A549 (cell line): ENCODE data around the gene RABGEF1. TPM values are rescaled to one million over a fixed set of nuclear protein-coding genes. Genes with fewer than 3 reads are reported as not detected.
A peak's percentile ranks its signal among the peaks of the same experiment; 100 is the strongest.

Experiments
- ATAC-seq, 2 experiments: fragments of 200-7000 bp in 1 of 2; fragments of >200 bp in 1 of 2; cut with Nextera tagmentation in 1 of 2; cut with Tn5 transposase in 1 of 2; 3 replicates each; pipeline versions ENCODE4 v1.8.0 to v1.9.1; 2018 to 2020; ENCODE audit warnings: mild to moderate bottlenecking in 1 of 2, moderate library complexity in 1 of 2
- CTCF ChIA-PET: fragments of 300-600 bp; sonication (Branson Sonifier 250); formaldehyde crosslinking; extraction: SDS; loops from one replicate; lab custom pipeline; 2021; ENCODE audit warnings: antibody characterized with exemption, inconsistent platforms; lab: Yijun Ruan, JAX
- POLR2A ChIA-PET: fragments of 350-600 bp; formaldehyde crosslinking; extraction: SDS; loops from one replicate; lab custom pipeline; 2021; ENCODE audit warnings: antibody characterized with exemption, inconsistent platforms; lab: Yijun Ruan, JAX
- DNase-seq, 2 experiments: peaks; one replicate each; pipeline versions ENCODE4 v3.0.0 to v3.0.0-alpha.2; 2011 to 2016; ENCODE audit warnings: low read depth in 1 of 2, low spot score in 1 of 2
- FAIRE-seq: peaks from 2 replicates; lab custom pipeline; 2011; peaks lifted over from hg19 to GRCh38; lab: Jason Lieb, UNC
- H3K27ac ChIP-seq, 2 experiments: fragments of >200 bp; sonication (Bioruptor Twin); formaldehyde crosslinking; 3 replicates each; pipeline ENCODE4 v1.5.1; 2016 to 2017
- H3K4me1 ChIP-seq: fragments of >200 bp; sonication (Bioruptor Twin); formaldehyde crosslinking; 3 replicates; pipeline ENCODE4 v1.6.1; 2016
- H3K4me2 ChIP-seq: fragments of >200 bp; sonication (Bioruptor Twin); formaldehyde crosslinking; 3 replicates; pipeline ENCODE4 v1.6.1; 2016
- H3K4me3 ChIP-seq: fragments of >200 bp; sonication (Bioruptor Twin); formaldehyde crosslinking; 3 replicates; pipeline ENCODE4 v1.5.1; 2016
- H3K9me3 ChIP-seq: fragments of >200 bp; sonication (Bioruptor Twin); formaldehyde crosslinking; 3 replicates; pipeline ENCODE4 v1.6.1; 2016
- ATOH8 ChIP-seq: fragments of 250-450 bp; sonication (Bioruptor Pico); IDR thresholded peaks from 2 replicates; pipeline ENCODE4 v1.5.0; 2020; ENCODE audit warnings: low read depth, mild to moderate bottlenecking, moderate library complexity
- BCL3 ChIP-seq: fragments of >200 bp; sonication (Bioruptor Twin); formaldehyde crosslinking; IDR thresholded peaks from 3 replicates; pipeline ENCODE4 v1.6.1; 2016
- CHD4 ChIP-seq: fragments of 200-600 bp; sonication (generic); IDR thresholded peaks from 2 replicates; pipeline ENCODE4 v1.6.1; 2016; ENCODE audit warnings: antibody characterized with exemption, mild to moderate bottlenecking, borderline replicate concordance
- CTCF ChIP-seq: fragments of >200 bp; sonication (Bioruptor Twin); formaldehyde crosslinking; IDR thresholded peaks from 3 replicates; pipeline ENCODE4 v1.5.1; 2016
- E2F6 ChIP-seq: IDR thresholded peaks from 2 replicates; pipeline ENCODE4 v1.6.1; 2012; ENCODE audit warnings: low read depth, borderline replicate concordance
- JUN ChIP-seq, 2 experiments: fragments of >200 bp; sonication (Bioruptor Twin); formaldehyde crosslinking; IDR thresholded peaks; 2 replicates in 1 of 2; 3 replicates in 1 of 2; pipeline ENCODE4 v1.6.1; 2016 to 2017
- KDM5A ChIP-seq: fragments of 200-600 bp; sonication (generic); IDR thresholded peaks from 2 replicates; pipeline ENCODE4 v1.6.1; 2016; ENCODE audit warnings: antibody characterized with exemption, mild to moderate bottlenecking
- MAFK ChIP-seq: fragments of 450-650 bp; IDR thresholded peaks from 2 replicates; pipeline ENCODE4 v1.6.1; 2014; ENCODE audit not compliant: partially characterized antibody
- MAX ChIP-seq: IDR thresholded peaks from 2 replicates; pipeline ENCODE4 v1.6.1; 2012
- MAZ ChIP-seq: fragments of 150-350 bp; IDR thresholded peaks from 2 replicates; pipeline ENCODE4 v1.6.1; 2014; ENCODE audit warnings: antibody characterized with exemption, low read depth, low read length, borderline replicate concordance
- MYC ChIP-seq: IDR thresholded peaks from 2 replicates; pipeline ENCODE4 v1.6.1; 2012; ENCODE audit warnings: mild to moderate bottlenecking, inconsistent platforms, low read length, improper control_type of control experiment, borderline replicate concordance
- PHF8 ChIP-seq: fragments of 200-600 bp; sonication (generic); IDR thresholded peaks from 2 replicates; pipeline ENCODE4 v1.6.1; 2016; ENCODE audit warnings: low read depth, mild to moderate bottlenecking, antibody characterized with exemption, moderate library complexity, borderline replicate concordance
- POLR2A ChIP-seq: IDR thresholded peaks from 2 replicates; pipeline ENCODE4 v1.6.1; 2012; ENCODE audit warnings: mild to moderate bottlenecking, low read length
- REST ChIP-seq: fragments of 200-600 bp; sonication (generic); IDR thresholded peaks from 2 replicates; pipeline ENCODE4 v1.6.1; 2016; ENCODE audit warnings: antibody characterized with exemption, mild to moderate bottlenecking, moderate library complexity
- RFX5 ChIP-seq: fragments of 450-650 bp; IDR thresholded peaks from 2 replicates; pipeline ENCODE4 v1.7.1; 2014; ENCODE audit warnings: antibody characterized with exemption, mild to moderate bottlenecking, moderate library complexity
- SREBF2 ChIP-seq: fragments of 450-650 bp; IDR thresholded peaks from 2 replicates; pipeline ENCODE4 v1.6.1; 2014; ENCODE audit warnings: mild to moderate bottlenecking, moderate library complexity
- WGBS: methylation state at CpG from one replicate; pipeline ENCODE4 v1.1.6; 2017; ENCODE audit errors: missing lambda C conversion rate; 5-methylcytosine and 5-hydroxymethylcytosine counted together
- polyA minus RNA-seq: library from RNA; depleted of rRNA, polyadenylated mRNA; stranded (reverse); fragments of >200 nt; gene quantifications from 2 replicates; pipeline ENCODE4 v1.2.3, GENCODE V29; 2011; rRNA and poly(A)+ RNA removed
- polyA plus RNA-seq, 4 experiments: library from polyadenylated mRNA; depleted of rRNA in 3 of 4; stranded (reverse); fragments of >200 nt; fragmentation: RNase III in 1 of 4; extraction: RNeasy Plus Mini Kit Qiagen cat#74134 plus additional on column Dnase treatment in 1 of 4; gene quantifications; 2 replicates in 3 of 4; 3 replicates in 1 of 4; pipeline ENCODE4 v1.2.3, GENCODE V29; 2011 to 2017

Gene RABGEF1
- polyA plus RNA-seq (2011; rRNA removed) (22.4 and 22.6 TPM in 2 replicates), polyA plus RNA-seq (2017; fragmentation: RNase III; extraction: RNeasy Plus Mini Kit Qiagen cat#74134 plus additional on column Dnase treatment) (16.0 to 16.8 TPM (median 16.2 TPM) in 3 replicates), polyA minus RNA-seq (40.0 and 47.4 TPM in 2 replicates)
- polyA plus RNA-seq (2012; cell fraction: cytosol; rRNA removed): 12.1 and 15.0 TPM in 2 replicates
- 9.6 and 14.1 TPM in 2 replicates for polyA plus RNA-seq (2012; cell fraction: nucleus; rRNA removed)

- CTCF ChIA-PET: interaction anchor here (0.9 to 1.4 kb wide), 3 partner anchors 8 to 183 kb away, joined by 3 to 4 read pairs (median 3); no protein-coding TSS in a partner anchor
- Histone ChIP-seq H3K4me1 (peaks cover 9% of the 10 kb centered on the region; the same call in 2 of the 3 replicates), H3K27ac (peak within 1 kb of the TSS; percentile 82 to 92), H3K9me3 (peaks cover 11% of the 10 kb centered on the region; the same call in 2 of the 3 replicates), H3K4me2 (peak within 1 kb of the TSS; percentile 86), H3K4me3 (peak within 1 kb of the TSS; percentile 76)
- POLR2A ChIA-PET: interaction anchor here (0.5 to 1.6 kb wide), 13 partner anchors 9 to 247 kb away, joined by 3 to 12 read pairs (median 3); partner anchors contain the start of genes KCTD7 and TMEM248
- FAIRE-seq (no peak), DNase-seq (peak; percentile 94 to 96), ATAC-seq (peak; percentile 94 to 95)
- peak; percentile 73 for TF ChIP-seq POLR2A
- TF ChIP-seq MAX: peak; percentile 75
- 0 out of 2 replicates have a peak, but pooled peaks have one; percentile 14 for TF ChIP-seq RFX5
- TF ChIP-seq REST: 0 out of 2 replicates have a peak, but pooled peaks have one; percentile 16
- 0 out of 2 replicates have a peak, but pooled peaks have one; percentile 1 for TF ChIP-seq CHD4
- TF ChIP-seq CTCF: no peak
- peak; percentile 63; the same call in 1 of the 2 replicates for TF ChIP-seq PHF8
- no peak for TF ChIP-seq MAZ
- TF ChIP-seq E2F6: peak; percentile 61
- no peak for TF ChIP-seq ATOH8 (CRISPR knock-in tag)
- peak; percentile 93 for TF ChIP-seq BCL3
- peak; percentile 38 to 89; a peak in 4 of 5 replicates for TF ChIP-seq JUN (IDR thresholded peaks at IDR 0.05)
- under 1% methylated on average over 53 of the region's 85 CpGs for WGBS
Measured at GRCh38 chr7:66740302-66740979, at the start of gene RABGEF1. Gene RABGEF1, plus strand, starts transcription at chr7:66740733. Its CDS starts 31,167 bp downstream, at chr7:66771900.

- ATAC-seq (no peak), FAIRE-seq (no peak), DNase-seq (no peak)
- Histone ChIP-seq H3K27ac (no peak overlapping the region), H3K4me1 (no peaks in the 10 kb centered on the region), H3K4me3 (no peak overlapping the region)
- POLR2A ChIA-PET: no interaction called here
- WGBS: 88% methylated on average over 4 of the region's 4 CpGs
- TF ChIP-seq SREBF2 (no peak), KDM5A (no peak), REST (no peak), MAFK (no peak), MYC (no peak)
- TF ChIP-seq, all 56 proteins: peak for 0
- H3K4me2 ChIP-seq: no peak overlapping the region
- CTCF ChIA-PET: no interaction called here
- H3K9me3 ChIP-seq: peaks cover 3% of the 10 kb centered on the region; the same call in 1 of the 3 replicates
Measured at GRCh38 chr7:66693331-66693730, 47.2 kb upstream of the RABGEF1 start.
